NCI-H510A (cell line): ENCODE results near the gene GRIN3B.
"Not testable (repeated sequence)": the region's sequence is repeated elsewhere in the genome, so short reads cannot be mapped to it uniquely, and the experiment has no call there.

Experiments
- DNase-seq: peaks from one replicate; lab custom pipeline; 2025; lab: John Stamatoyannopoulos, UW

GRIN3B gene

DNA sequence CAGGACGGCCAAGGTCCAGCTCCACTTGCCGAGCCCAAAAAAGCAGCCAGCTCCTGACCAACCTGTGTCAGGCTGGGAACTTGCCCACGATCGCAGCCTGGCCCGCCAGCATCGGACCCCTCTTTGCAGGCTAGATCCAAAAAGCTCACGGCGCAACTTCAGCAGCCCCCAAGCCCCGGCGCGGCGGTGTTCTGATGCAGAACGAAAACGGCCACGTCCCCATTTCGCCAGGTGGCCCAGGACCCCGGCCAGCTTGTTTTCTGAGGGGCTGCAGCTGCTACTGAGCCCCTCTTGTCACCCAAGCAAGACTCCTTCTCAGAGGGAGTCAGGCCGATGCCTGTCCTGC is 19.4 kb downstream of the GRIN3B start:
- DNase-seq: no peak

GRCh38 chr19:1019980-1020867 is 20.0 kb downstream of the GRIN3B start:
- no peak for DNase-seq

DNA sequence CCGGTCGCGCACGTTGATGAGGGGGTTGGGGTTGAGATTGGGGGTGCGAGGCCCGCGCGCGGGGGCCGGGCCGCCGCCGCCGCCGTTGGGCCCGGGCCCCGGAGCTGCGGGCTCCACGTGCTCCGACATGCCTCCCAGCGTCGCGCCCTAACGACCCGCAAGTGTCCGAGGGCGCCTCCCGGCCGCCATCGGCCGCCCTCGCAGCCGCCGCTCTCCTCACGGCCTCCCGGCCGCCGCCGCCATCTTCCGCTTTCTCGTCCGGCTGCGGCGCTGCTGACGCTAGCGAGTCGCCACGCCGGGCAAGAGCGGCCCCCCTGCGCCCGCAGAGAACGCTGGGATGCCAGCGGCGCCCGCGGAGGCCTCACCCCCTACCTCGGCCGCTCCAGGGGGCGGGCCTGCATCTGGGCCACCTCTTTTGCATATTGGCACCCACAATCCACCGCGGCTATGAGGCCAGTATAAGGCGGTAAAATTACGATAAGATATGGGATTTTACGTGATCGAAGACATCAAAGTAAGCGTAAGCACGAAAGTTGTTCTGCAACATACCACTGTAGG is 20.7 kb downstream of the GRIN3B start, which contains the start of gene TMEM259:
TMEM259 (minus strand) TSS at position 256 of the 558 bp plus-strand sequence; CDS start at position 129, 127 bp downstream.
- DNase-seq: peak; percentile 85

- DNase-seq: not testable (repeated sequence)
Observed at GRCh38 chr19:1023883-1024188, 23.6 kb downstream of the GRIN3B start.

- not testable (repeated sequence) for DNase-seq
Observed at GRCh38 chr19:1025080-1025479, 24.9 kb downstream of the GRIN3B start.

DNA sequence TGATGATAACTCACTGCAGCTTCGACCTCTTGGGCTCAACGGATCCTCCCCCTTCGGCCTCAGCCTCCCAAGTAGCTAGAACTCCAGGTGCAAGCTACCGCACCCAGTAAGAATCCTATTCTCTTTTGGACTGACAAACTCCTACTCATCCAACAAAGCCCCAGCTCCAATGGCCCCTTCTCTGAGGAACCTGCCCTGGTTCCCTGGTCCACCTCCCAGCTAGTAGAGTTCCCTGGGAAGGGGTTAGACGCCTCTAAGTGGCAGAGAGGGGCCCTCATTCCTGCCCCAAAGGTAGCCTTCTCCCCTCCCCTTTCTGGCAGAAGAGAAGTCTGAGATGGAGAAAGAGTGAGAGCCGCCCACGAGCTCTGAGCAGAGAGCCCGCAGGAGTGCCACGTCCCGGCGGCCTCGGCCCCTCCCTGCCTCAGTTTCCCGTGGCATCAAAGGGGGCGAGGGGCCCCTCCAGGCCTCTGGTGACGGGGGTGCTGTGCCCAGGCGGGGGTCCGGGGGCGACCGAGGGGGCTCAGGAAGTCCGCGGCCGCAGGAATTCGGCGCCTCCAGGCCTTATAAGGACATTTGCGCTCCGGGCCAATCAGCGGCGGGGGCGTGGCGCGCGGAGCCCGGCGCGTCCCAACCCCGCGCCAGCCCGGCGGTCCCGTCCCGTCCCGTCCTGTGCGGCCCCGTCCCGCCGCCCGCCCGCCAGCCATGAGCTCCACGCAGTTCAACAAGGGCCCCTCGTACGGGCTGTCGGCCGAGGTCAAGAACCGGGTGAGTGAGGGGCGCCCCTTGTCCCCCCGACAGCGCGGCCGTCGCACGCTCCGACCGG is 26.0 kb downstream of the GRIN3B start, which contains the start of gene CNN2:
CNN2 (plus strand) TSS at position 649 of the 823 bp plus-strand sequence; CDS start at position 703, 54 bp downstream.
- DNase-seq: no peak

- DNase-seq: no peak
Observed at GRCh38 chr19:1026783-1027649, 26.8 kb downstream of the GRIN3B start.

- no peak for DNase-seq
Observed at GRCh38 chr19:1027650-1028061, 27.4 kb downstream of the GRIN3B start.

DNA sequence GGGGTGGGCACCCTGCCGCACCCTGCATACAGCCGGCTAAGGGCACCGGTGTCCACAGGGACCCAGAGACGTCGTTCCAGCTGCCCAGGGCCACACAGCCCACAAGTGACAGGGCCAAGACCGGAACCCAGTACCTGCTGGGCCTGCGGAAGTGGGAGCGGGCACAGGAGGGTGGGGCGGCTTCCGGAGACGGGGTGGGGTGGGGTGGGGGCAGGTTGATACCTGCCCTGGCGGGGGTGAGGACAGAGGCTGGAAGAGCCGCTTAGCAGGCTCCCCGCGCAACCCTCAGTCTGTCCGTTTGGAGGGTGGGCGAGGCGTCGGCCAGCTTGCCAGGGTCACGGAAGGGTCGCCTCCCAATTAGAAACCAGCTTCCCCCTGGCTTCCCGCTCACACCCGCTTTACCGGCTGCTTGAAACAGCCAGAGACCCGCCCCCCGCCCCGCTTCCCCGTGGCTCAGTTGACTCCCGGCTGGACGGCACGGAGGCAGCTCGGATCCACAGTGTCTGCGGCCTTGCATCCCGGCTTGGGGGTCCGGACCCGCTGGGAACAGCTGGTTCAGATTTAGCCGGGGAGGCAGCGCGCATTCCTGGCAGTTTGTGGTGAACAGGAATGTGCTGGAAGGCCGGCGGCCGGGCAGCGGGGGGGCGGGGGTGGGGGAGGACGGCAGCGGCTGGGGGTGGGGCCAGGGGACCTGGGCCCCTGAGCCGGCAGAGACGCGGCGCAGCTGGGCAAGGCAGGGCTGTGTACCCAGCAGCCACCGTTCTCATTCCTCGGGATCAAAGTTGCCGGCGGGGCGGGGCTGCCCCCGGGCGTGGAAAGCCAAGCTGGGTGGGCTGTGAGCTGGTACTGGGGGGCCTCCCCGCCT is 28.1 kb downstream of the GRIN3B start:
- peak; percentile 63 for DNase-seq

- DNase-seq: no peak
Observed at GRCh38 chr19:1032264-1032867, 32.1 kb downstream of the GRIN3B start.

DNA sequence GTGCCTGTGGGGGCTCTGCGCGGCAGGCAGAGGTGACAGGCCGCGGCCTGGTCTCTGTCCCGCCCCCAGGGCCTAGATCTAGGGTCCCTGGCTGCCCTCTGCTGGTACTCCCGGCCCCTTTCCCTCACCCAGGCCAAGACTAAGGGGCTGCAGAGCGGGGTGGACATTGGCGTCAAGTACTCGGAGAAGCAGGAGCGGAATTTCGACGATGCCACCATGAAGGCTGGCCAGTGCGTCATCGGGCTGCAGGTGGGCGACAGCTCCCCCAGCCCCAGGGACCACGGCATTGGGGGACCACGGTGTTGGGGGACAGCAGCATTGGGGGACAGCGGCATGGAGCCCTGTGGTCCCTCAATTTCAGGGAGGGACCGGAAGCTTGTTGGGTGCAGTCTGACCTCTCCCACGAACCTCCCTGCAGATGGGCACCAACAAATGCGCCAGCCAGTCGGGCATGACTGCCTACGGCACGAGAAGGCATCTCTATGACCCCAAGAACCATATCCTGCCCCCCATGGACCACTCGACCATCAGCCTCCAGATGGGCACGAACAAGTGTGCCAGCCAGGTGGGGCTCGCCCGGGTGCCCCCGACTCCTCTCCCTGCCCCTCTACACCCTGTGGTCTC is 35.9 kb downstream of the GRIN3B start:
- DNase-seq: no peak

- DNase-seq: no peak
Observed at GRCh38 chr19:1037621-1038064, 37.4 kb downstream of the GRIN3B start.

GRCh38 chr19:1038978-1039645 is 38.9 kb downstream of the GRIN3B start:
- DNase-seq: no peak

GRCh38 chr19:1039646-1040475 is 39.6 kb downstream of the GRIN3B start, which contains the start of gene ABCA7:
Gene ABCA7 (plus strand): TSS chr19:1040107. CDS start chr19:1041362, 1,255 bp downstream.
- peak; percentile 88 for DNase-seq

- peak; percentile 78 for DNase-seq
Observed at GRCh38 chr19:1040476-1041271, 40.5 kb downstream of the GRIN3B start.

GRCh38 chr19:1041272-1041834 is 41.1 kb downstream of the GRIN3B start:
- DNase-seq: no peak
